ENCODE data around the gene GALNT10. TPM values are rescaled to one million over a fixed set of nuclear protein-coding genes. Genes with fewer than 3 reads are reported as not detected.
A peak's percentile ranks its signal among the peaks of the same experiment; 100 is the strongest.

Gene GALNT10
- total and polyA plus RNA-seq, 10 of the 15 experiments (the other 5 are each of a cell fraction or from before 2014, with no cell fraction given), result 3.9 to 35.4 (median 15.5) TPM

DNA sequence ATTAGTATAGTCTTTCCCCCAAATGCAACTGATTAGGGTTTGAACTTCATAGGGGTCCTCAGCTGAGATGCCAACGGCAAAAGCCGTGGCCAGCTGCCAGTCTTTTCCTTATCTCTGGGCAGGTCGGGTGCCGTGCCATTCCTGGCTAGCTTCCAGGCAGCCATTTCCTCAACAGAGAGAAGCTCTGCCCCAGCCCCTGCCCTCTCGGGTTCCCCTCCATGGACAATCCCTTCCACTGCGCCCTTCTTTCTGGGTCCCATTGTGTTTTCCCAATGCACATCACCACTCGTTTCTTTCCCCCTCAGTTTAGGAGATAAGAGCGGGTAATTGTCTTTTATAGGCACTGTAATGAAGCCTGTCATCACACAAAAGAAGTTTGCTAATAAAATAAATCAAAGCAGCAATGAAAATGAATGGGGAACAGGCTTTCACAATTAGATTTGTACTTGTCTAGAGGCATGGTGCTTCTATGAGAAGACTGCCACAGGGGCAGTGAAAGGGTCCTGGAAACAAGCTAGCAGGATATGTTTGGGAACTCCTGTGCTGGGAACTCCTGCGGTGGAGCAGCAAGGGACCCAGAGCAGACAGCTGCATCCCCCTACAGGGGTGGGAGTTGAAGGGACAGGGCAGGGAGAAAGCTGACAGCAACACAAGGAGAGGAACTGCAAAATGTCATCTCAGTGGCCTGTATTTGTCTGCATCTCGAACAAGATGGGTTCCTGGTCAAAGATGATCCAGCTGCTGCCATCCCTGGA lies 207.3 kb downstream of the GALNT10 start:
- no TSS peak for BruUV-seq (replicated peaks)
- CTCF ChIA-PET, result interaction anchor here (1.0 to 1.6 kb wide), 5 partner anchors 8 to 325 kb away, joined by 3 to 4 read pairs (median 3); partner anchors contain the start of gene GALNT10
- POLR2A ChIA-PET, result no interaction called here
- intact Hi-C loops (cut with micrococcal nuclease; ENCODE audit: unreplicated experiment), result no loop called here
- Histone ChIP-seq H3K4me3 (no peak overlapping the region), H3K27ac (ENCODE audit: control insufficient read depth, insufficient read depth) (no peak overlapping the region), H2AFZ (ENCODE audit: control insufficient read depth, low read depth, low read length) (no peak overlapping the region), H3K27me3 (replicated peaks in 1 of 2; ENCODE audit: control insufficient read depth in 2 of 2, insufficient read depth in 2 of 2, low read length in 1 of 2) (no peaks in the 10 kb centered on the region), H3K9me3 (replicated peaks; ENCODE audit: control insufficient read depth, insufficient read depth, low read length) (no peaks in the 10 kb centered on the region), H4K20me1 (ENCODE audit: control insufficient read depth, insufficient read depth) (no peaks in the 10 kb centered on the region), H3K9ac (ENCODE audit: control insufficient read depth, insufficient read depth, low read length) (no peak overlapping the region), H3K36me3 (ENCODE audit: control insufficient read depth in 2 of 2, insufficient read depth in 2 of 2, low read length in 1 of 2) (peaks cover 0 to 8% of the 10 kb centered on the region in 2 experiments; a peak in 2 of 4 replicates), H3K4me1 (ENCODE audit: control insufficient read depth, insufficient read depth, low read length) (peaks cover 7% of the 10 kb centered on the region), H3K4me2 (ENCODE audit: control insufficient read depth, insufficient read depth) (no peak overlapping the region), H3K79me2 (ENCODE audit: control insufficient read depth, insufficient read depth, low read length) (no peaks in the 10 kb centered on the region)
- RAD21 ChIA-PET (ENCODE audit: unreplicated experiment), result interaction anchor here (0.6 kb wide), 1 partner anchor 423 kb away, joined by 4 read pairs; no protein-coding TSS in a partner anchor
- FAIRE-seq (no peak), DNase-seq (ENCODE audit: low read depth, low spot score) (no peak), ATAC-seq (no peak)
- TF ChIP-seq SP1 (IDR thresholded peaks at IDR 0.05; ENCODE audit: low read depth, low read length), result no peak
- no peak for TF ChIP-seq CBX5 (IDR thresholded peaks at IDR 0.05; ENCODE audit: low read depth)
- TF ChIP-seq EGR1 (IDR thresholded peaks at IDR 0.05; ENCODE audit: borderline replicate concordance in 1 of 2, low read depth in 2 of 2, low read length in 2 of 2), result no peak
- TF ChIP-seq, protein P1, sequence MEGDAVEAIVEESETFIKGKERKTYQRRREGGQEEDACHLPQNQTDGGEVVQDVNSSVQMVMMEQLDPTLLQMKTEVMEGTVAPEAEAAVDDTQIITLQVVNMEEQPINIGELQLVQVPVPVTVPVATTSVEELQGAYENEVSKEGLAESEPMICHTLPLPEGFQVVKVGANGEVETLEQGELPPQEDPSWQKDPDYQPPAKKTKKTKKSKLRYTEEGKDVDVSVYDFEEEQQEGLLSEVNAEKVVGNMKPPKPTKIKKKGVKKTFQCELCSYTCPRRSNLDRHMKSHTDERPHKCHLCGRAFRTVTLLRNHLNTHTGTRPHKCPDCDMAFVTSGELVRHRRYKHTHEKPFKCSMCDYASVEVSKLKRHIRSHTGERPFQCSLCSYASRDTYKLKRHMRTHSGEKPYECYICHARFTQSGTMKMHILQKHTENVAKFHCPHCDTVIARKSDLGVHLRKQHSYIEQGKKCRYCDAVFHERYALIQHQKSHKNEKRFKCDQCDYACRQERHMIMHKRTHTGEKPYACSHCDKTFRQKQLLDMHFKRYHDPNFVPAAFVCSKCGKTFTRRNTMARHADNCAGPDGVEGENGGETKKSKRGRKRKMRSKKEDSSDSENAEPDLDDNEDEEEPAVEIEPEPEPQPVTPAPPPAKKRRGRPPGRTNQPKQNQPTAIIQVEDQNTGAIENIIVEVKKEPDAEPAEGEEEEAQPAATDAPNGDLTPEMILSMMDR (IDR thresholded peaks at IDR 0.05 in 2 of 3, conservative IDR thresholded peaks at IDR 0.05 in 1 of 3; ENCODE audit: control insufficient read depth in 2 of 3, extremely low read depth in 1 of 3, insufficient read depth in 1 of 3, low read depth in 3 of 3, low read length in 3 of 3), result 0 out of 6 replicates have a peak, but pooled peaks of 1 of the 3 experiments have one; percentile 4
- TF ChIP-seq RAD21 (IDR thresholded peaks at IDR 0.05; ENCODE audit: insufficient read depth, low read depth, low read length), result peak; percentile 33; the same call in 1 of the 2 replicates
- peak; percentile 47; the same call in 1 of the 2 replicates for TF ChIP-seq YY1 (IDR thresholded peaks at IDR 0.05; ENCODE audit: low read depth, low read length)
- in situ Hi-C loops (cut with MboI), result no loop called here
- WGBS (ENCODE audit: insufficient coverage, insufficient replicate concordance, low lambda C conversion rate, missing lambda C conversion rate), result 98% methylated on average over 10 of the region's 10 CpGs
- SMC1A ChIA-PET (ENCODE audit: uncharacterized antibody, unreplicated experiment), result interaction anchor here (0.8 to 1.6 kb wide), 4 partner anchors 161 to 323 kb away, joined by 3 to 4 read pairs (median 3); no protein-coding TSS in a partner anchor
